Measurements from ENCODE around the gene ZNF197. TPM values are rescaled to one million over a fixed set of nuclear protein-coding genes. Genes with fewer than 3 reads are reported as not detected.
A peak's percentile ranks its signal among the peaks of the same experiment; 100 is the strongest.

The ZNF197 gene
- total and polyA plus RNA-seq, 2 of the 13 experiments (the other 11 are each of a cell fraction or from before 2014, with no cell fraction given) = 1.8 to 6.8 TPM

DNA sequence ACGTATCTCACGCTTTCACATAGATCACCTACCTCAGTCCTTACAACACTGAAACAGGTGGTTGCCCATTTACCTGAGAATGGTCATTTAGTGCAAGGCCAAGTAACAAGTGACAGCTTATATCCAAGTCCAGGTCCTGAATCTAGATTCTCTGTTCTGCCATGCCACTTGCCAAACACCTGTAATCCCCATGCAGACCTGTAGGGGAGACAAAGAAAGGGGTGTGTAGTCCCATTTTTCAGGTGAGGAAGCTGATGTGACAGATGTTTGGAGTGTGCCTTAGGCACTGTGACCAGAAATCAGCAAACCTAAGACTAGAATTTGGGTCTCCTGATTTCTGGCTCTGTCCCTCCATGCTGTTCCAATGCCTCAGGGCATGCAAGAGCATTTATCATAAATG, 36.4 kb downstream of the ZNF197 start:
- Histone ChIP-seq H3K79me2 (ENCODE audit: insufficient read depth, low read length) (no peaks in the 10 kb centered on the region), H3K9ac (ENCODE audit: insufficient read depth, low read depth, low read length) (no peak overlapping the region), H3K27me3 (ENCODE audit: control insufficient read depth in 1 of 2, insufficient read depth in 2 of 2, low read length in 2 of 2) (no peaks in the 10 kb centered on the region; a peak in 1 of 5 replicates), H3K4me3 (replicated peaks in 1 of 3; ENCODE audit: insufficient read depth in 1 of 3, low read depth in 2 of 3, low read length in 3 of 3) (no peak overlapping the region), H3K4me1 (ENCODE audit: insufficient read depth, low read length) (no peaks in the 10 kb centered on the region), H3K27ac (ENCODE audit: extremely low read length, insufficient read depth, low read length) (no peak overlapping the region), H2AFZ (ENCODE audit: low read length) (no peak overlapping the region), H3K4me2 (ENCODE audit: low read depth, low read length) (no peak overlapping the region), H4K20me1 (ENCODE audit: insufficient read depth, low read length) (no peaks in the 10 kb centered on the region), H3K36me3 (replicated peaks in 1 of 2; ENCODE audit: control insufficient read depth in 1 of 2, insufficient read depth in 2 of 2, low read length in 2 of 2) (no peaks in the 10 kb centered on the region), H3K9me3 (ENCODE audit: low read length) (no peaks in the 10 kb centered on the region)
- ChIA-PET POLR2A (no interaction called here), CTCF (ENCODE audit: low intra/inter-chr PET ratio, low total read pairs) (no interaction called here)
- in situ Hi-C loops (cut with HindIII; ENCODE audit: extremely low pct_ligation_motif_present, low pct_unique_long_range_greater_than_20kb) (no loop called here), intact Hi-C loops (cut with micrococcal nuclease; ENCODE audit: unreplicated experiment) (no loop called here)
- 18% methylated on average over 2 of the region's 2 CpGs for WGBS (ENCODE audit: low lambda C conversion rate)
- BruUV-seq (replicated peaks) = no TSS peak
- TF ChIP-seq ATF5 (CRISPR knock-in tag; IDR thresholded peaks at IDR 0.05; ENCODE audit: low read depth) (no peak), ZNF629 (CRISPR knock-in tag; conservative IDR thresholded peaks at IDR 0.05) (0 out of 2 replicates have a peak, but pooled peaks have one; percentile 53), TCF7 (IDR thresholded peaks at IDR 0.05; ENCODE audit: low read depth) (no peak), KLF6 (CRISPR knock-in tag; IDR thresholded peaks at IDR 0.05) (no peak)
- no peak for FAIRE-seq
- peak; percentile 5 for DNase-seq (ENCODE audit: low spot score)
- no peak for ATAC-seq

GRCh38 chr3:44665173-44665572, 40.3 kb downstream of the ZNF197 start:
- ATAC-seq (no peak), DNase-seq (ENCODE audit: low spot score) (no peak), FAIRE-seq (no peak)
- H4K20me1 ChIP-seq (ENCODE audit: insufficient read depth, low read length) = no peaks in the 10 kb centered on the region
- in situ Hi-C loops (cut with HindIII; ENCODE audit: extremely low pct_ligation_motif_present, low pct_unique_long_range_greater_than_20kb) (no loop called here), intact Hi-C loops (cut with micrococcal nuclease; ENCODE audit: unreplicated experiment) (no loop called here)
- H3K9me3 ChIP-seq (ENCODE audit: low read length) = no peaks in the 10 kb centered on the region
- no peak overlapping the region for H3K4me3 ChIP-seq (replicated peaks in 1 of 3; ENCODE audit: insufficient read depth in 1 of 3, low read depth in 2 of 3, low read length in 3 of 3)
- ChIA-PET POLR2A (no interaction called here), CTCF (ENCODE audit: low intra/inter-chr PET ratio, low total read pairs) (no interaction called here)
- no TSS peak for BruUV-seq (replicated peaks)
- H3K27ac ChIP-seq (ENCODE audit: extremely low read length, insufficient read depth, low read length) = no peak overlapping the region
- no peaks in the 10 kb centered on the region; a peak in 2 of 5 replicates for H3K27me3 ChIP-seq (ENCODE audit: control insufficient read depth in 1 of 2, insufficient read depth in 2 of 2, low read length in 2 of 2)
- no peak for TF ChIP-seq TBL1XR1 (IDR thresholded peaks at IDR 0.05; ENCODE audit: borderline replicate concordance, low read length, partially characterized antibody)
- no peak for TF ChIP-seq ZNF354B (CRISPR knock-in tag; IDR thresholded peaks at IDR 0.05)
- no peak for TF ChIP-seq ZBTB7B (CRISPR knock-in tag; IDR thresholded peaks at IDR 0.05)
- TF ChIP-seq SETDB1 (CRISPR knock-in tag; IDR thresholded peaks at IDR 0.05; ENCODE audit: borderline replicate concordance) = no peak
- TF ChIP-seq HIVEP1 (CRISPR knock-in tag; IDR thresholded peaks at IDR 0.05) = no peak
- TF ChIP-seq PCBP1 (IDR thresholded peaks at IDR 0.05; ENCODE audit: borderline replicate concordance, low read depth, low read length) = no peak
- no peak for TF ChIP-seq IKZF1 (IDR thresholded peaks at IDR 0.05)
- TF ChIP-seq IRF2 (CRISPR knock-in tag; IDR thresholded peaks at IDR 0.05) = no peak
- no peaks in the 10 kb centered on the region for H3K36me3 ChIP-seq (replicated peaks in 1 of 2; ENCODE audit: control insufficient read depth in 1 of 2, insufficient read depth in 2 of 2, low read length in 2 of 2)
- no peak overlapping the region for H3K9ac ChIP-seq (ENCODE audit: insufficient read depth, low read depth, low read length)
- no peaks in the 10 kb centered on the region for H3K79me2 ChIP-seq (ENCODE audit: insufficient read depth, low read length)
- H2AFZ ChIP-seq (ENCODE audit: low read length) = no peak overlapping the region
- H3K4me1 ChIP-seq (ENCODE audit: insufficient read depth, low read length) = no peaks in the 10 kb centered on the region
- 41% methylated on average over 3 of the region's 3 CpGs for WGBS (ENCODE audit: low lambda C conversion rate)
- H3K4me2 ChIP-seq (ENCODE audit: low read depth, low read length) = no peak overlapping the region
